Measurements from ENCODE around the gene SIGLEC1.
A peak's percentile ranks its signal among the peaks of the same experiment; 100 is the strongest.

Gene SIGLEC1

GRCh38 chr20:3744806-3745685 is 32.6 kb upstream of the SIGLEC1 start:
- ATAC-seq: peak; percentile 57
- TF ChIP-seq ZNF8 (CRISPR knock-in tag; IDR thresholded peaks at IDR 0.05) (no peak), CSDC2 (CRISPR knock-in tag; IDR thresholded peaks at IDR 0.05) (no peak), ZNF70 (CRISPR knock-in tag; IDR thresholded peaks at IDR 0.05) (no peak), PPARA (CRISPR knock-in tag; IDR thresholded peaks at IDR 0.05; ENCODE audit: borderline replicate concordance) (no peak), ZNF565 (CRISPR knock-in tag; conservative IDR thresholded peaks at IDR 0.05; ENCODE audit: low read depth) (no peak), BACH2 (CRISPR knock-in tag; IDR thresholded peaks at IDR 0.05; ENCODE audit: borderline replicate concordance) (no peak)

- no peak for TF ChIP-seq ESRRG (CRISPR knock-in tag; IDR thresholded peaks at IDR 0.05)
- no peak for TF ChIP-seq ZNF70 (CRISPR knock-in tag; IDR thresholded peaks at IDR 0.05)
- no peak for TF ChIP-seq POU6F1 (CRISPR knock-in tag; IDR thresholded peaks at IDR 0.05; ENCODE audit: borderline replicate concordance, low read depth)
- TF ChIP-seq CREB5 (CRISPR knock-in tag; IDR thresholded peaks at IDR 0.05; ENCODE audit: low read depth): no peak
- TF ChIP-seq ISL1 (CRISPR knock-in tag; IDR thresholded peaks at IDR 0.05): no peak
- no peak for TF ChIP-seq PPARA (CRISPR knock-in tag; IDR thresholded peaks at IDR 0.05; ENCODE audit: borderline replicate concordance)
- TF ChIP-seq PATZ1 (CRISPR knock-in tag; IDR thresholded peaks at IDR 0.05; ENCODE audit: borderline replicate concordance): no peak
- no peak for TF ChIP-seq BACH2 (CRISPR knock-in tag; IDR thresholded peaks at IDR 0.05; ENCODE audit: borderline replicate concordance)
- TF ChIP-seq, protein P1, sequence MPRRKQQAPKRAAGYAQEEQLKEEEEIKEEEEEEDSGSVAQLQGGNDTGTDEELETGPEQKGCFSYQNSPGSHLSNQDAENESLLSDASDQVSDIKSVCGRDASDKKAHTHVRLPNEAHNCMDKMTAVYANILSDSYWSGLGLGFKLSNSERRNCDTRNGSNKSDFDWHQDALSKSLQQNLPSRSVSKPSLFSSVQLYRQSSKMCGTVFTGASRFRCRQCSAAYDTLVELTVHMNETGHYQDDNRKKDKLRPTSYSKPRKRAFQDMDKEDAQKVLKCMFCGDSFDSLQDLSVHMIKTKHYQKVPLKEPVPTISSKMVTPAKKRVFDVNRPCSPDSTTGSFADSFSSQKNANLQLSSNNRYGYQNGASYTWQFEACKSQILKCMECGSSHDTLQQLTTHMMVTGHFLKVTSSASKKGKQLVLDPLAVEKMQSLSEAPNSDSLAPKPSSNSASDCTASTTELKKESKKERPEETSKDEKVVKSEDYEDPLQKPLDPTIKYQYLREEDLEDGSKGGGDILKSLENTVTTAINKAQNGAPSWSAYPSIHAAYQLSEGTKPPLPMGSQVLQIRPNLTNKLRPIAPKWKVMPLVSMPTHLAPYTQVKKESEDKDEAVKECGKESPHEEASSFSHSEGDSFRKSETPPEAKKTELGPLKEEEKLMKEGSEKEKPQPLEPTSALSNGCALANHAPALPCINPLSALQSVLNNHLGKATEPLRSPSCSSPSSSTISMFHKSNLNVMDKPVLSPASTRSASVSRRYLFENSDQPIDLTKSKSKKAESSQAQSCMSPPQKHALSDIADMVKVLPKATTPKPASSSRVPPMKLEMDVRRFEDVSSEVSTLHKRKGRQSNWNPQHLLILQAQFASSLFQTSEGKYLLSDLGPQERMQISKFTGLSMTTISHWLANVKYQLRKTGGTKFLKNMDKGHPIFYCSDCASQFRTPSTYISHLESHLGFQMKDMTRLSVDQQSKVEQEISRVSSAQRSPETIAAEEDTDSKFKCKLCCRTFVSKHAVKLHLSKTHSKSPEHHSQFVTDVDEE (CRISPR knock-in tag; IDR thresholded peaks at IDR 0.05): no peak
- TF ChIP-seq RARB (CRISPR knock-in tag; IDR thresholded peaks at IDR 0.05): no peak
- TF ChIP-seq GLIS3 (CRISPR knock-in tag; IDR thresholded peaks at IDR 0.05): no peak
- TF ChIP-seq ZNF565 (CRISPR knock-in tag; conservative IDR thresholded peaks at IDR 0.05; ENCODE audit: low read depth): no peak
- no peak for TF ChIP-seq ZFP30 (CRISPR knock-in tag; IDR thresholded peaks at IDR 0.05)
- TF ChIP-seq ZC3H10 (CRISPR knock-in tag; IDR thresholded peaks at IDR 0.05): no peak
- no peak for ATAC-seq
These were observed 31.6 kb upstream of the SIGLEC1 start for GRCh38 chr20:3744037-3744436.

DNA sequence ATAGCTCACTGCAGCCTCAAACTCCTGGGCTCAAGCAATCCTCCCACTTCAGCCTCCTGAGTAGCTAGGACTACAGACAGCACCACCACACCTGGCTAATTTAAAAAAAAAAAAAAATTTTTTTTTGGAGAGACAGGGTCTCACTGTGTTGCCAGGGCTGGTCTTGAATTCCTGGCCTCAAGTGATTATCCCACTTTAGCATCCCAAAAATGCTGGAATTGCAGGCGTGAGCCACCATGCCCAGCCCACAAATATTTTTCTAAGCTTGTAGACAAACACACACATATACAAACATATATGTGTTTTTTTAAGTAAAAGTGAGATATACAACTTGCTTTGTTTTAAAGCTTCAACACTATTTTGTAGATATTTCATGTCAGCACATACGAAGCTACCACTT is 30.9 kb upstream of the SIGLEC1 start:
- ATAC-seq: no peak

More for the DNA sequence above, 30.9 kb upstream of the SIGLEC1 start:
- TF ChIP-seq GLIS3 (CRISPR knock-in tag; IDR thresholded peaks at IDR 0.05): no peak
- TF ChIP-seq ZC3H10 (CRISPR knock-in tag; IDR thresholded peaks at IDR 0.05): no peak
- no peak for TF ChIP-seq ZFP30 (CRISPR knock-in tag; IDR thresholded peaks at IDR 0.05)
- TF ChIP-seq PPARA (CRISPR knock-in tag; IDR thresholded peaks at IDR 0.05; ENCODE audit: borderline replicate concordance): no peak
- no peak for TF ChIP-seq CREB5 (CRISPR knock-in tag; IDR thresholded peaks at IDR 0.05; ENCODE audit: low read depth)
- TF ChIP-seq ZNF70 (CRISPR knock-in tag; IDR thresholded peaks at IDR 0.05): no peak
- TF ChIP-seq, protein P1 (CRISPR knock-in tag; IDR thresholded peaks at IDR 0.05): no peak
- no peak for TF ChIP-seq ESRRG (CRISPR knock-in tag; IDR thresholded peaks at IDR 0.05)
- no peak for TF ChIP-seq ZNF565 (CRISPR knock-in tag; conservative IDR thresholded peaks at IDR 0.05; ENCODE audit: low read depth)

All from SK-N-SH treated with all-trans-retinoic acid at 6 μM for 48 hours (cell line).